GM18951 (cell line): ENCODE results near the gene BCO1.
A peak's percentile ranks its signal among the peaks of the same experiment; 100 is the strongest.

Experiments
- POLR2A ChIP-seq: IDR thresholded peaks from 4 replicates; pipeline ENCODE4 v1.6.1; 2011; ENCODE audit warnings: mild to moderate bottlenecking; ENCODE audit not compliant: insufficient read length, insufficient read depth; ENCODE audit errors: extremely low read depth
- in situ Hi-C: fragments of 300-500 bp; cut with MboI; formaldehyde crosslinking; loops from one replicate; pipeline ENCODE4 v1.12.0; 2022; ENCODE audit warnings: low sequenced_read_pairs, mixed read lengths, inconsistent platforms; ENCODE audit not compliant: unreplicated experiment

The BCO1 gene

GRCh38 chr16:81238296-81239011 is at the start of gene BCO1:
TSS of gene BCO1 (plus strand) at chr16:81238689. CDS start at chr16:81238909, 220 bp downstream.
- TF ChIP-seq POLR2A, result peak; percentile 22
- in situ Hi-C loops, result no loop called here

- TF ChIP-seq POLR2A, result no peak
- in situ Hi-C loops, result no loop called here
These were observed 49.3 kb upstream of the BCO1 start for GRCh38 chr16:81189100-81189664.

GRCh38 chr16:81190667-81191066 is 47.8 kb upstream of the BCO1 start:
- in situ Hi-C loops, result no loop called here
- TF ChIP-seq POLR2A, result no peak

- in situ Hi-C loops, result no loop called here
- no peak for TF ChIP-seq POLR2A
These were observed 42.5 kb upstream of the BCO1 start for GRCh38 chr16:81195885-81196534.

GRCh38 chr16:81198635-81199034 is 39.9 kb upstream of the BCO1 start:
- TF ChIP-seq POLR2A, result no peak
- in situ Hi-C loops, result no loop called here

- in situ Hi-C loops, result no loop called here
- no peak for TF ChIP-seq POLR2A
These were observed 37.2 kb upstream of the BCO1 start for GRCh38 chr16:81201267-81201666.

GRCh38 chr16:81204798-81205680 is 33.5 kb upstream of the BCO1 start:
- in situ Hi-C loops, result no loop called here
- no peak for TF ChIP-seq POLR2A

- no peak for TF ChIP-seq POLR2A
- in situ Hi-C loops, result no loop called here
These were observed 31.4 kb upstream of the BCO1 start for GRCh38 chr16:81207076-81207475.

GRCh38 chr16:81210807-81211206 is 27.7 kb upstream of the BCO1 start:
- in situ Hi-C loops, result no loop called here
- TF ChIP-seq POLR2A, result no peak

GRCh38 chr16:81212830-81213465 is 25.5 kb upstream of the BCO1 start:
- in situ Hi-C loops, result no loop called here
- no peak for TF ChIP-seq POLR2A

GRCh38 chr16:81214745-81215166 is 23.7 kb upstream of the BCO1 start:
- no peak for TF ChIP-seq POLR2A
- in situ Hi-C loops, result no loop called here

GRCh38 chr16:81216114-81216513 is 22.4 kb upstream of the BCO1 start:
- in situ Hi-C loops, result no loop called here
- TF ChIP-seq POLR2A, result no peak

GRCh38 chr16:81216706-81217105 is 21.8 kb upstream of the BCO1 start:
- TF ChIP-seq POLR2A, result no peak
- in situ Hi-C loops, result no loop called here
